ENCODE measurements around the gene EZH2. TPM values are rescaled to one million over a fixed set of nuclear protein-coding genes. Genes with fewer than 3 reads are reported as not detected.

EZH2 gene
- total RNA-seq, 4 donors from 2014 or later, result 0.62 to 1.5 (median 0.65) TPM

DNA sequence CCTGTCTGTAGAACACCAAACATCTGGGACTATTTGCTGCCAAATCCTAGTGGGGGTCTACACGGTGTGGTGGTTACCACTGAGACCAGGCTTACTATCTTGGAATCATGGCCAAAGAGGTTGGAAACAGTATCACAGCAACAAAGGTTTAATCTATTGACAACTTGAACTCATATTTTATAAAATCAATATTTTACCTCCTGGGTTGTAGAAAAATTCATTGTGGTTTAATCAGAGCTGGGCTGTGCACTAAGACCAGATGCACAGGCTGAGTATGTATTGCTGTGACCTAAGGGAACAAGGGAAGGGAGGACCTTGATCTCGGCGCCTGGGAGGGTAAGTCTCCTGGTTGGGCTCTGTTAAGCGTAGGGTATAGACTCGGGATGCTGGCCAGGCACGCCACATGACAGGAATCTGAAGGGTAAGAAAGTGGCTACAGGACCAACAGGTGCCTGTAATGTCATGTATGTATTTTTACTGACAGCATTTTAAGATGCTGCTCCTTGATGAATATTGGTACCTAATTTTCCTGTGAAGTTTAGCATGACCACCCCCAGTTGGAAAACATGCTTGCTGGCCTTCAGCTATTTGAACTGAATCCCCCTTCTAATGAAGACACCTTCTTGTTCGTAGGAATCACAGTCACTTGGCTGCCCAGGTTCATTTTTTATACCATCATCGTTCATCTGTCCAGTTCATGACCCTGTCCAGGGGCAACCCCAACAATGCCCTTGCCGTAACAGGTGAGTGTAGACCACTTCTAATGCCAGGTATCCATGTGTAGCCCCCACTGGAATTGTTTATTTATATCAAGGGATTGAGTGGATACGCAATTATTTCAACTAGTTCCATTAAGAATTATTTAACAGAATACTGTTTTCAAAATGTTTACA, 79.5 kb downstream of the EZH2 start:
- WGBS, 2 donors (ENCODE audit: low coverage in 1 of 2), result 81 to 94% methylated on average over 5 to 10 of the region's 10 CpGs
- TF ChIP-seq EP300 (IDR thresholded peaks at IDR 0.05) (no peak), POLR2A (IDR thresholded peaks at IDR 0.05) (no peak)
- Histone ChIP-seq H3K27me3 (no peaks in the 10 kb centered on the region), H3K36me3 (peaks cover 0 to 47% of the 10 kb centered on the region in 2 donors), H3K9me3 (no peaks in the 10 kb centered on the region), H3K4me1 (no peaks in the 10 kb centered on the region), H3K4me3 (no peak overlapping the region), H3K27ac (no peak overlapping the region)
- no peak for ATAC-seq

GRCh38 chr7:148803094-148803493, 81.0 kb downstream of the EZH2 start:
- no peak for ATAC-seq
- Histone ChIP-seq H3K27me3 (no peaks in the 10 kb centered on the region), H3K4me1 (no peaks in the 10 kb centered on the region), H3K36me3 (peaks cover 0 to 62% of the 10 kb centered on the region in 2 donors), H3K9me3 (no peaks in the 10 kb centered on the region), H3K4me3 (no peak overlapping the region), H3K27ac (no peak overlapping the region)
- TF ChIP-seq POLR2AphosphoS5 (IDR thresholded peaks at IDR 0.05) (no peak), EP300 (IDR thresholded peaks at IDR 0.05) (no peak), CTCF (IDR thresholded peaks at IDR 0.05) (no peak), POLR2A (IDR thresholded peaks at IDR 0.05) (no peak)
- 84 to 89% methylated on average over 3 to 4 of the region's 5 CpGs for WGBS, 2 donors (ENCODE audit: low coverage in 1 of 2)

DNA sequence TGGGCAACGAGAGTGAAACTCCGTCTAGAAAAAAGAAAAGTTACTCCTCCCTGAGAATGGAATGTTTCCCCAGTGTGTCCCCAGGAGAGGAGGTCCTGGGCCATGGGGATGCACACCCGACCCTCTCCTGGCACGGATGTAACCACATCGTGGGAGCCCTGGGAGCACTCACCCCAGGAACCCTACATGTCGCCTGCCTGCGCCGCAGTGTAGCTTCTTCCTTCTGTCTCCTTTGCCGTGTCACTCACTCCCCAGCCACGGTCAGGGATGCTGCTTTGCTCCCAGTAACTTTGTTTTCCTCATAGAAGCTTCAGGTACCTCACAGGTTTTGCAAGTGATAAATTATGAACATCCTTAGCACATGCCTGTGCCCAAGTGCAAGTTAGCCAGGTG, 82.0 kb downstream of the EZH2 start:
- Histone ChIP-seq H3K4me1 (no peaks in the 10 kb centered on the region), H3K27me3 (no peaks in the 10 kb centered on the region), H3K9me3 (no peaks in the 10 kb centered on the region), H3K36me3 (peaks cover 0 to 72% of the 10 kb centered on the region in 2 donors), H3K27ac (no peak overlapping the region), H3K4me3 (no peak overlapping the region)
- no peak for ATAC-seq
- 82 to 100% methylated on average over 1 to 7 of the region's 10 CpGs for WGBS, 2 donors (ENCODE audit: low coverage in 1 of 2)
- TF ChIP-seq POLR2A (IDR thresholded peaks at IDR 0.05) (no peak), EP300 (IDR thresholded peaks at IDR 0.05) (no peak), CTCF (IDR thresholded peaks at IDR 0.05) (no peak), POLR2AphosphoS5 (IDR thresholded peaks at IDR 0.05) (no peak)

- WGBS, 2 donors (ENCODE audit: low coverage in 1 of 2), result 86 to 89% methylated on average over 8 to 12 of the region's 13 CpGs
- no peaks in the 10 kb centered on the region for H3K9me3 ChIP-seq
- H3K4me1 ChIP-seq, result no peaks in the 10 kb centered on the region
- no peak for TF ChIP-seq POLR2A (IDR thresholded peaks at IDR 0.05)
- no peak for TF ChIP-seq POLR2AphosphoS5 (IDR thresholded peaks at IDR 0.05)
- TF ChIP-seq CTCF (IDR thresholded peaks at IDR 0.05), result no peak
- TF ChIP-seq EP300 (IDR thresholded peaks at IDR 0.05), result no peak
- no peak overlapping the region for H3K27ac ChIP-seq
- peaks cover 0 to 80% of the 10 kb centered on the region in 2 donors for H3K36me3 ChIP-seq
- no peak for ATAC-seq
- no peaks in the 10 kb centered on the region for H3K27me3 ChIP-seq
- no peak overlapping the region for H3K4me3 ChIP-seq
Observed at GRCh38 chr7:148800677-148801076, 83.4 kb downstream of the EZH2 start.

GRCh38 chr7:148799893-148800555, 84.1 kb downstream of the EZH2 start:
- no peaks in the 10 kb centered on the region for H3K9me3 ChIP-seq
- ATAC-seq, result no peak
- H3K4me1 ChIP-seq, result no peaks in the 10 kb centered on the region
- H3K36me3 ChIP-seq, result peaks cover 0 to 87% of the 10 kb centered on the region in 2 donors
- no peaks in the 10 kb centered on the region for H3K27me3 ChIP-seq
- H3K27ac ChIP-seq, result no peak overlapping the region
- no peak overlapping the region for H3K4me3 ChIP-seq
- TF ChIP-seq POLR2A (IDR thresholded peaks at IDR 0.05) (no peak), POLR2AphosphoS5 (IDR thresholded peaks at IDR 0.05) (no peak), EP300 (IDR thresholded peaks at IDR 0.05) (no peak), CTCF (IDR thresholded peaks at IDR 0.05) (no peak)
- 76 to 82% methylated on average over 2 to 3 of the region's 10 CpGs for WGBS, 2 donors (ENCODE audit: low coverage in 1 of 2)
